Thyroid gland (tissue), 4 donors: ENCODE results near the gene HSPB2.

Experiments used
- CTCF ChIP-seq, 6 experiments: fragments of 200-600 bp in 3 of 6; fragments of 450-650 bp in 3 of 6; sonication (generic) in 3 of 6; IDR thresholded peaks; one replicate each; pipeline ENCODE4 v1.5.1; 2016 to 2019; ENCODE audit warnings: antibody characterized with exemption in 6 of 6, mild to moderate bottlenecking in 2 of 6, inconsistent platforms in 1 of 6, moderate library complexity in 1 of 6
- POLR2A ChIP-seq, 2 donors: fragments of 450-650 bp; IDR thresholded peaks; one replicate each; pipeline ENCODE4 v1.6.1; 2017; ENCODE audit warnings: antibody characterized with exemption in 2 of 2, mild to moderate bottlenecking in 2 of 2, moderate library complexity in 1 of 2

- TF ChIP-seq POLR2A (IDR thresholded peaks at IDR 0.05) (peak in 1 of 2 donors; percentile 30), CTCF (IDR thresholded peaks at IDR 0.05) (no peak)
These were observed 32.7 kb downstream of the HSPB2 start for GRCh38 chr11:111945198-111945597.
